Esophagus squamous epithelium (tissue), 5 donors: ENCODE results near the gene ARAP2. TPM values are rescaled to one million over a fixed set of nuclear protein-coding genes. Genes with fewer than 3 reads are reported as not detected.

Source experiments
- DNase-seq: peaks from one replicate; lab custom pipeline; 2025; lab: John Stamatoyannopoulos, UW
- H3K27ac ChIP-seq, 4 donors: fragments of 200-600 bp; sonication (generic); one replicate each; pipeline ENCODE4 v1.5.1; 2016 to 2019; ENCODE audit warnings: mild to moderate bottlenecking in 1 of 4
- H3K27me3 ChIP-seq, 4 donors: fragments of 200-600 bp; sonication (generic); 1 replicate in 3 of 4; 2 replicates in 1 of 4; pipeline versions ENCODE4 v1.5.1 to v1.6.0; 2017 to 2021; ENCODE audit warnings: antibody characterized with exemption in 1 of 4
- H3K36me3 ChIP-seq, 3 donors: fragments of 200-600 bp; sonication (generic); one replicate each; pipeline ENCODE4 v1.5.1; 2016 to 2019
- H3K4me1 ChIP-seq, 3 donors: fragments of 200-600 bp; sonication (generic); one replicate each; pipeline ENCODE4 v1.5.1; 2017 to 2019
- H3K4me3 ChIP-seq, 4 donors: fragments of 200-600 bp; sonication (generic); 1 replicate in 3 of 4; 2 replicates in 1 of 4; pipeline ENCODE4 v1.5.1; 2016 to 2019; ENCODE audit warnings: mild to moderate bottlenecking in 2 of 4, moderate library complexity in 1 of 4
- H3K9me3 ChIP-seq, 3 donors: fragments of 200-600 bp; sonication (generic); one replicate each; pipeline ENCODE4 v1.5.1; 2016 to 2019
- CTCF ChIP-seq, 6 experiments: fragments of 450-650 bp in 4 of 6; fragments of 200-600 bp in 2 of 6; sonication (generic) in 2 of 6; IDR thresholded peaks; one replicate each; pipeline ENCODE4 v1.5.1; 2016 to 2019; ENCODE audit warnings: antibody characterized with exemption in 6 of 6, mild to moderate bottlenecking in 4 of 6, moderate library complexity in 4 of 6
- POLR2A ChIP-seq, 4 donors: fragments of 450-650 bp; IDR thresholded peaks; one replicate each; pipeline ENCODE4 v1.6.1; 2017; ENCODE audit warnings: antibody characterized with exemption in 4 of 4, mild to moderate bottlenecking in 4 of 4, moderate library complexity in 3 of 4
- WGBS, 2 donors: methylation state at CpG; one replicate each; pipeline ENCODE4 v1.1.5; 2018; 5-methylcytosine and 5-hydroxymethylcytosine counted together
- intact Hi-C: fragments of 100-400 bp; cut with DNase I; formaldehyde crosslinking; loops from one replicate; pipeline ENCODE4 v1.15.0; 2022
- total RNA-seq, 4 donors: library from RNA; depleted of rRNA; stranded (reverse); fragments of >200 nt; gene quantifications; one replicate each; pipeline ENCODE4 v1.1.0, GENCODE V29; 2016
- donor health status: DM: yes; HTN: yes; CAD: no.

ARAP2 gene
- total RNA-seq, 4 donors from 2014 or later = 28.5 to 65.8 (median 46.9) TPM

- Histone ChIP-seq H3K4me3 (no peak overlapping the region), H3K36me3 (peaks cover 0 to 37% (median 0%) of the 10 kb centered on the region in 3 donors), H3K4me1 (no peaks in the 10 kb centered on the region), H3K9me3 (no peaks in the 10 kb centered on the region), H3K27me3 (no peaks in the 10 kb centered on the region), H3K27ac (no peak overlapping the region)
- intact Hi-C loops = no loop called here
- DNase-seq = no peak
- TF ChIP-seq POLR2A (IDR thresholded peaks at IDR 0.05) (no peak), CTCF (IDR thresholded peaks at IDR 0.05) (no peak)
- 71 to 80% methylated on average over 1 of the region's 1 CpG for WGBS, 2 donors
These were observed 66.4 kb downstream of the ARAP2 start for GRCh38 chr4:36177946-36178345.

- Histone ChIP-seq H3K9me3 (no peaks in the 10 kb centered on the region), H3K36me3 (peaks cover 0 to 31% (median 0%) of the 10 kb centered on the region in 3 donors), H3K27me3 (no peaks in the 10 kb centered on the region), H3K4me1 (no peaks in the 10 kb centered on the region), H3K4me3 (no peak overlapping the region), H3K27ac (no peak overlapping the region)
- no peak for DNase-seq
- no peak for TF ChIP-seq POLR2A (IDR thresholded peaks at IDR 0.05)
- TF ChIP-seq CTCF (IDR thresholded peaks at IDR 0.05) = no peak
- intact Hi-C loops = no loop called here
These were observed 69.7 kb downstream of the ARAP2 start for GRCh38 chr4:36174570-36174969.

GRCh38 chr4:36173905-36174304 is 70.4 kb downstream of the ARAP2 start:
- no peaks in the 10 kb centered on the region for H3K9me3 ChIP-seq
- intact Hi-C loops = no loop called here
- no peak for TF ChIP-seq CTCF (IDR thresholded peaks at IDR 0.05)
- no peak for TF ChIP-seq POLR2A (IDR thresholded peaks at IDR 0.05)
- no peak for DNase-seq
- H3K4me3 ChIP-seq = no peak overlapping the region
- no peak overlapping the region for H3K27ac ChIP-seq
- no peaks in the 10 kb centered on the region for H3K4me1 ChIP-seq
- H3K27me3 ChIP-seq = no peaks in the 10 kb centered on the region
- H3K36me3 ChIP-seq = peaks cover 0 to 31% (median 0%) of the 10 kb centered on the region in 3 donors

- Histone ChIP-seq H3K9me3 (no peaks in the 10 kb centered on the region), H3K4me1 (no peaks in the 10 kb centered on the region), H3K27me3 (no peaks in the 10 kb centered on the region), H3K27ac (no peak overlapping the region), H3K36me3 (peaks cover 0 to 28% (median 0%) of the 10 kb centered on the region in 3 donors), H3K4me3 (no peak overlapping the region)
- intact Hi-C loops = no loop called here
- TF ChIP-seq CTCF (IDR thresholded peaks at IDR 0.05) (no peak), POLR2A (IDR thresholded peaks at IDR 0.05) (no peak)
- DNase-seq = no peak
- WGBS, 2 donors = 59 to 76% methylated on average over 2 of the region's 2 CpGs
These were observed 71.7 kb downstream of the ARAP2 start for GRCh38 chr4:36172656-36173055.

GRCh38 chr4:36168127-36168878 is 76.0 kb downstream of the ARAP2 start:
- intact Hi-C loops = no loop called here
- WGBS, 2 donors = 78% methylated on average over 6 of the region's 6 CpGs
- no peak for TF ChIP-seq POLR2A (IDR thresholded peaks at IDR 0.05)
- TF ChIP-seq CTCF (IDR thresholded peaks at IDR 0.05) = no peak
- Histone ChIP-seq H3K4me3 (no peak overlapping the region), H3K36me3 (peaks cover 0 to 31% (median 0%) of the 10 kb centered on the region in 3 donors), H3K9me3 (no peaks in the 10 kb centered on the region), H3K27me3 (no peaks in the 10 kb centered on the region), H3K4me1 (no peaks in the 10 kb centered on the region), H3K27ac (no peak overlapping the region)
- DNase-seq = no peak
